NT2/D1 (cell line): ENCODE measurements around the gene SNRPA.
"Not testable (repeated sequence)": the region's sequence is repeated elsewhere in the genome, so short reads cannot be mapped to it uniquely, and the experiment has no call there.

Experiments
- DNase-seq: peaks from one replicate; pipeline ENCODE4 v3.0.0-alpha.2; 2011; ENCODE audit warnings: low read depth, low spot score
- H3K27me3 ChIP-seq: 2 replicates; pipeline ENCODE4 v1.6.0; 2011; ENCODE audit warnings: mild to moderate bottlenecking; ENCODE audit not compliant: insufficient read length, insufficient read depth
- H3K36me3 ChIP-seq: 2 replicates; pipeline ENCODE4 v1.6.1; 2011; ENCODE audit warnings: mild to moderate bottlenecking, low read length, mixed read lengths; ENCODE audit not compliant: insufficient read depth, insufficient read length
- H3K4me1 ChIP-seq: 2 replicates; pipeline ENCODE4 v1.5.1; 2011; ENCODE audit not compliant: insufficient read depth, insufficient read length
- H3K4me3 ChIP-seq: 2 replicates; pipeline ENCODE4 v1.5.1; 2011; ENCODE audit warnings: low read depth; ENCODE audit not compliant: insufficient read length
- H3K9ac ChIP-seq: 2 replicates; pipeline ENCODE4 v1.6.0; 2011; ENCODE audit warnings: low read depth; ENCODE audit not compliant: insufficient read length
- H3K9me3 ChIP-seq: 2 replicates; pipeline ENCODE4 v1.5.1; 2011; ENCODE audit warnings: mild to moderate bottlenecking, low read length; ENCODE audit not compliant: insufficient read depth
- SUZ12 ChIP-seq: IDR thresholded peaks from 2 replicates; pipeline ENCODE4 v1.6.1; 2011; ENCODE audit not compliant: insufficient read length, insufficient read depth; ENCODE audit errors: extremely low read depth
- YY1 ChIP-seq: IDR thresholded peaks from 2 replicates; pipeline ENCODE4 v1.6.1; 2011; ENCODE audit not compliant: insufficient read length, insufficient read depth
- ZNF274 ChIP-seq: IDR thresholded peaks from 2 replicates; pipeline ENCODE4 v1.6.1; 2011; ENCODE audit warnings: mild to moderate bottlenecking, low read depth, low read length

Gene SNRPA

DNA sequence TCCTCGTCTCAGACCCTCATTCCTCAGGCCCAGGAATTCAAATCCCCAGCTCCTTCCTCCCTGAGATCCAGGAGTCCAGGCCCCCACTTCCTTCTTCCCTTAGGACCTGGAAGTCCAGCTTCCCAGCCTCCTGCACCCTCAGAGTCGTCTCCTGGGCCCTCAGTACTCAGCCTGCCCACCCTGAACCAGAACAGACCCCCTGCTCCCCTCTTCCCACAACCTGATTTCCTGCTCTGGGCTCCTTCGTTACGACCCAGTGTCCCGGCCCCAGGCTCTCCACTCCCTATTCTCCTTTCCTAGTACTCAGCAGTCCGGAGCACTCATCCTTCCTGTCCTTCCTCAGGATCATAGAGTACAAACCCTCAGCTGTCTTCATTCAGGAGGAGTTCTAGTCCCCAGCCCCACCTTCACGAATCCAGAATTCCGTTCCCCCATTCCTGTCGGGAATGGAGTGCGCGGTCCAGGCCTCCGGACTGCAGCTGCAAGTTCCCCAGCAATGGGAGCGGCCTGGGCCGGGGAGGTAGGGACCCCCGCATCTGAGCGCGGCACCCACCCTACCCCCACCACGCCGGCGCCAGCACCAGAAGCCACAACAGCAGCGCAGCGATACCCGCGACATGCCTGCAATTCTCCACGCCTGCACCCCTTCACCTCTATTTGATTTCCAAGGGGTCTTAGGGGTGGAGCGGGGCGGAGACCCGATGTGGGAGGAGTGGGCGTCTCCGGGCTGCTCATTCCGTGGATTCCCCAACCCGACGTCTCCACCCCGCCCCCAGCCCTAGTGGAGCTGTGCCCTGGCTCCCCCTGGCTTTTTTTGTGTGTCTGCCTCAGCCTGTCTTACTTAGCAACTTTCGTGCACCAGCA lies 60.7 kb downstream of the SNRPA start:
- Histone ChIP-seq H3K36me3 (peaks cover 29% of the 10 kb centered on the region), H3K9me3 (no peaks in the 10 kb centered on the region), H3K27me3 (no peaks in the 10 kb centered on the region), H3K4me1 (peaks cover 16% of the 10 kb centered on the region), H3K9ac (peak overlapping the region; percentile 80), H3K4me3 (peak overlapping the region; percentile 34)
- DNase-seq = no peak
- TF ChIP-seq YY1 = no peak
- no peak for TF ChIP-seq SUZ12
- TF ChIP-seq ZNF274 = no peak

DNA sequence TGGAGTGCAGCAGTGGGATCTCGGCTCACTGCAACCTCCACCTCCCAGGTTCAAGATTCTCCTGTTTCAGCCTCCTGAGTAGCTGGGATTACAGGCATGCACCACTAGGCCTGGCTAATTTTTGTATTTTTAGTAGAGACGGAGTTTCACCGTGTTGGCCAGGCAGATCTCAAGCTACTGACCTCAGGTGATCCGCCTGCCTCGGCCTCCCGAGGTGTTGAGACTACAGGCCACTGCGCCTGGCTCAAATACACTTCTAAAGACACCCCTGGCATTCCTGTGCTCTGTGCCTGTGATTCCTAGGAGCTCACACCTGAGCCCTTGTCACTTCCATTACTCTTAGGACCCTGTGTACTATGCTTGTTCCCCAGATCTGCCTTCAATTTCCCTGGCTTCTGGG lies 61.6 kb downstream of the SNRPA start:
- H3K4me3 ChIP-seq, H3K9ac ChIP-seq, H3K9me3 ChIP-seq, H3K27me3 ChIP-seq, H3K4me1 ChIP-seq, DNase-seq: not testable (repeated sequence)
- H3K36me3 ChIP-seq = peaks cover 22% of the 10 kb centered on the region

DNA sequence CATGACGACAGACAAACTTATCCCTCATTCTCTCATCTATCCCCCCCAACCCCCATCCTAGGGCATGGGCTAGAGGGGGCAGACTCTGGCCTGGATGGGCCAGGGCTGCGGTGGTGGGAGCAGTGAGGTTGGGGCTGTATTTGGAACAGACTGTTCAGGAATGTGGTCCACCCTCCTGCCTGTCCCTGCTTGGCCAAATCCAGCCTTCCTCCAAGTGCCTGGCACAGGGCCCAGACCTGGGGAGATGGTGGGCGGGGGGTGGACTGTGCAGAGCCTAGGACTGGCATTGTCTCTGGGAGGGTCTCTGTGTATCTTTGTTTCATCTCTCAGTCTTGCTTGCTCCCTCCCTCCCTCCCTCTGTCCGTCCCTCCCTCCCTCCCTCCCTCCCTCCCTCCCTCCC lies 62.2 kb downstream of the SNRPA start:
- TF ChIP-seq YY1 (no peak), SUZ12 (no peak), ZNF274 (no peak)
- peaks cover 16% of the 10 kb centered on the region for H3K36me3 ChIP-seq
- no peaks in the 10 kb centered on the region for H3K9me3 ChIP-seq
- no peak overlapping the region for H3K4me3 ChIP-seq
- H3K27me3 ChIP-seq = peaks cover 6% of the 10 kb centered on the region
- DNase-seq = no peak
- H3K9ac ChIP-seq = no peak overlapping the region
- H3K4me1 ChIP-seq = peaks cover 10% of the 10 kb centered on the region
